GM21367 (cell line): Measurements from ENCODE around the gene GPD1L.
A peak's percentile ranks its signal among the peaks of the same experiment; 100 is the strongest.

Source experiments
- ATAC-seq: cut with Tn5 transposase; IDR thresholded peaks from one replicate; pipeline ENCODE4 v1.9.1; 2021; ENCODE audit not compliant: unreplicated experiment

The GPD1L gene

GRCh38 chr3:32132706-32133105, 26.3 kb downstream of the GPD1L start:
- ATAC-seq: no peak

DNA sequence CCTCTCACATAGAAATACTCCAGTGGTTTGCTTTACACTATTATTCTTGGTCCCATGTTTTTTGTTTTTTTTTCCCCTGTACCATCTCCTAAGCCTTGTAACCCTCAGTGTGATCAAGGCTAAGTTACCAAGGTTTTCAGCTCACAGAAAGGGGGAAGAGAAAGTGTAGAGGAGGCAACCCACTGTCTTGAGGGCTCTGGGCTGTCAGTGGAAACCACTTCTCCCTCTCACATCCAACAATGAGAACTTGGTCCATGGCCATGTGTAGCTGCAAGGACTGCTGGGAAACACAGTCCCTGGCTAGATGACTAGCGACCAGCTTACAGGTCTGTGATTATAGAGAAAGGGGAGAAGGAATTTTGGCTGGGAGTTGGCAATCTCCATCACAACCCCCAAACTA, 30.3 kb downstream of the GPD1L start:
- no peak for ATAC-seq

GRCh38 chr3:32137870-32138269, 31.4 kb downstream of the GPD1L start:
- no peak for ATAC-seq

GRCh38 chr3:32138545-32139104, 32.2 kb downstream of the GPD1L start:
- ATAC-seq: peak; percentile 45

DNA sequence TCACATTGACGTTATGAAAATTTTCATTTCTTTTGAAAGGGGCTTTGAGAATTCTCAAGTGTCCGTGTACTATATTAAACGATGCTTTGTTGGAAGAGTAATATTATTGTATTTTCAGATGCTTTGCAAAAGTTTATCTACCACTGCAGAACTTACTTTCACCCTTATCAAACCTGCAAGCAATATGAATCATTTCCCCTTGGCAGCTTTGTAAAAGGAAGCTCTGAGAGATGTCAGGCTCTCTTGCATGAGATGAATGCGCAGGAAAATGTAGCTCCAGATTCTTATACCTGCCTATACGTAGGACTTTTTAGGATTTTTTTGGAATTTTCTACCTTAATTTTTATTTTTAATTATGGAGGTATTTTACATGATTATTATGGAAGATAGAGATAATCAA, 34.5 kb downstream of the GPD1L start:
- ATAC-seq: no peak

GRCh38 chr3:32143849-32144757, 37.7 kb downstream of the GPD1L start:
- no peak for ATAC-seq

GRCh38 chr3:32146746-32147211, 40.4 kb downstream of the GPD1L start:
- no peak for ATAC-seq

GRCh38 chr3:32147509-32147908, 41.1 kb downstream of the GPD1L start:
- ATAC-seq: no peak

GRCh38 chr3:32147933-32148332, 41.5 kb downstream of the GPD1L start:
- no peak for ATAC-seq

- no peak for ATAC-seq
Measured at GRCh38 chr3:32148351-32148750, 41.9 kb downstream of the GPD1L start.

- ATAC-seq: no peak
Measured at GRCh38 chr3:32153414-32154204, 47.2 kb downstream of the GPD1L start.

DNA sequence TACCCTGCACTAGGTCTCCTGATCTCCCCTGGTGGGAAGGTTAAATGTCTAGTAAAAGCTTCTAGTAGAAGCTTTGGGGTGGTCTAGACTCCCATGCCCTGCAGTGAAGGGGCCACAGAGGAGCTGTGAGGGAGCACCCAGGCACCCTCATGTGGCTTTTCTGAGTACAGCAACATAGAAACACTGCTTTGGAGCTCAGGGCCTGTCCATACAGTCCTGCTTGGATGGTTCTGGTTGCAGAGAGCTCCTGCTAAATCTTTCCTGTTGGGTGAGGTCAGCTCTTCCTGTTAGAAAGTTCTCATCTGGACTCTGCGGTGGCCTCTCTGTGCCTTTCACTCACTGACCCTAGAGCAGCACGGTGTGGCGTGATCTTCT, 47.8 kb downstream of the GPD1L start:
- no peak for ATAC-seq

GRCh38 chr3:32155117-32155516, 48.7 kb downstream of the GPD1L start:
- ATAC-seq: no peak

GRCh38 chr3:32157600-32158264, 51.3 kb downstream of the GPD1L start:
- ATAC-seq: no peak

DNA sequence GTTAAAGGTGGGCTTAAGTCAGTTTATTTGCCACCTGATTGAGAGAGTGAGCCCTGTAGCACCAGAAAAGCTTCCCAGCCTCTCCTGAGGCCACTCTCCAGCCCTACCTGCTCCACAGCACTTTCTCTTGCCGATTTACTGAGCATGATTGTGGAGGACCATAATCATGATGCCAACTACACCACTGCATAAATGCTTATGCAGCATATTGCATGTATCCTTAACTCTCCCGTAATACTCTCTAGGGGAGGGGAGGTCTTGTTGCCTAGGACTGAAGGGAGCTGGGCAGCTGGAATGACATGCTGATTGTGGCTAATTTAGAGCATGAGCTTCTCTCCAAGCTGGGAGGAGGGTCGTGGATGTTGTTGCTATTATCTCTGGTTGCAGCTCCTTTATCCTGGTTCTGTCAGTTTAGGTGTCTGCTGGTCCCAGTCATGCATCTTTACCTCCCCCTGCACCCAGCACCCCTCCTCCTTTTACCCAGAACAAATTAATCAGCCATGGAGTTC, 54.3 kb downstream of the GPD1L start:
- ATAC-seq: no peak

DNA sequence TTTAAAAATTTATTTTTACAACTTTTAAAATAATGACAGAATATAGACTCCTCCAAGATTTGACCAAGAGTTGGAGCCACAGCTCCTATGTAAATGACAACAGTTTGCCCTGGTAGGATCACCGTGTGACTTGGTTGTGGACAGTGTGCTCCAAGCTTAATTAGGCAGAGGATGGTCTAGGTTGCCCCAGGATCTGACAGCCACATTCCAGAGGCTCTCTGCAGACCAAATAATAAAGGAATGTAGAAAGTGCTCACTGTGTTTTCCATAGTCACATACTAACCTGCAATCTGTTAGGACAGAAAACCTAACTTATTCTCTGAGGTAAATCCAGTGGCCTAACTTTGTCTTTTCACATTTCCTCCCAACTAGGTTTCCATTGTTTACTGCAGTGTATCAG, 59.0 kb downstream of the GPD1L start:
- ATAC-seq: no peak

- no peak for ATAC-seq
Measured at GRCh38 chr3:32166654-32167053, 60.2 kb downstream of the GPD1L start.

DNA sequence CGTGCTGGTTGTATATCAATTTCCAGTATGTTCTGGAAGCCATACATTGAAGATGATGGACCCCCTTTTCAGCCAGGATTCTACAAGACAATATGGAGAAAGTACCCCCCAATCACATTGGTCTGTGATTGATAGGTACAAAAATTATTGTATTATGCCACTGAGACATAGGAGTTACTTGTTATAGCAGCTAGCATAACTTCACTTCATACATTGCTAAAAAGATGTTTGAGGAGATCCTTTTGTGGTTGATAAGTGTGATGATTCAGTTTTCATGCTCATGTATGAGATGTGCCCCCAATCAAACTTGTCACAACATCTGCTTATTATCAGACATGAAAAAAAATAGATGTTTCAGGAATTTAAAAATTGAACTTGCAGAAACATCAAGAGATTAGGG, 66.0 kb downstream of the GPD1L start:
- ATAC-seq: no peak

GRCh38 chr3:32175607-32176197, 69.3 kb downstream of the GPD1L start:
- ATAC-seq: no peak

DNA sequence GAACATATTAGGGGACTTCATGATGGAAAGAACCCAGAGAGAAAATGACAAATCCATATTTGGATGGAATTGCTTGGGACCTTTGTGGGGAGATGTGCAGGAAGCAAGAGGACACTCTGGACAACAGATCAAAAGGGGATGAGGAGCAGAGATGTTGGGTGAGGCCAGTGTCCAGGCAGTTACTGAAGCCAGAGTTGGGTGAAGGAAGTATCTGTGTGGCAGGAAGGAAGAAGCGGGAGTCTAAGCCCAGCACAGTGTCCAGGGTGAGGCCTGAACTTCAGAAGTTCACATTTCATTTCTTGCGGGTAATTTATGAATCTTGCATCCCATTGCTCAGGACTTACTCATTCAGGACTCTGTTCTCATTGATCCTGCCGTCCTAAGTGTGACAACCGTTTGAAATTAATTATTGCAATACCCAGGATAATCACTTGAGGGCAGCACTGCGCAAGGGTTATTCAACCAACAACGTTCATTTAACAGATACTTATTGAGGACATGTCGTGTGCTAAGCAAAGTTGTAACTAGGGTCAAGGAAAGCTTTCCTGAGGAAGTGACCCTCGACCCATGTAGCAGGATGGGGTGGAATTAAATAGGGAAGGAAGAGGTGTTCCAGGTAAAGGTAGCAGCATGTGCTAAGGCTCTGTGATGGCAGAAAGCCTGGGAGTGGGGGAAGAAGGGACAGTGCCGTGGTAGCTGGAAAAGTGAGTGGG, 70.7 kb downstream of the GPD1L start:
- no peak for ATAC-seq
